Uterus (tissue), 4 donors: ENCODE results near the gene SLC39A1. TPM values are rescaled to one million over a fixed set of nuclear protein-coding genes. Genes with fewer than 3 reads are reported as not detected.
"Not testable (repeated sequence)": the region's sequence is repeated elsewhere in the genome, so short reads cannot be mapped to it uniquely, and the experiment has no call there.

Experiments
- DNase-seq, 2 donors: peaks; one replicate each; pipeline ENCODE4 v3.0.0-alpha.2; 2019 to 2020
- H3K27ac ChIP-seq, 2 donors: fragments of 200-600 bp; sonication (generic); 1 replicate in 1 of 2; 2 replicates in 1 of 2; pipeline ENCODE4 v1.5.1; 2016 to 2018
- H3K27me3 ChIP-seq, 2 donors: fragments of 200-600 bp; sonication (generic); one replicate each; pipeline ENCODE4 v1.5.1; 2018 to 2019; ENCODE audit warnings: control low read depth in 1 of 2
- H3K36me3 ChIP-seq, 2 donors: fragments of 200-600 bp; sonication (generic); one replicate each; pipeline ENCODE4 v1.5.1; 2019; ENCODE audit warnings: control low read depth in 1 of 2
- H3K4me1 ChIP-seq, 2 donors: fragments of 200-600 bp; sonication (generic); one replicate each; pipeline ENCODE4 v1.5.1; 2018 to 2019; ENCODE audit warnings: control low read depth in 1 of 2
- H3K4me3 ChIP-seq, 2 donors: fragments of 200-600 bp; sonication (generic); 1 replicate in 1 of 2; 2 replicates in 1 of 2; pipeline ENCODE4 v1.5.1; 2018 to 2019; ENCODE audit warnings: mild to moderate bottlenecking in 1 of 2
- H3K9me3 ChIP-seq, 2 donors: fragments of 200-600 bp; sonication (generic); one replicate each; pipeline ENCODE4 v1.5.1; 2019; ENCODE audit warnings: control low read depth in 1 of 2
- POLR2A ChIP-seq, 2 donors: fragments of 450-650 bp; IDR thresholded peaks; one replicate each; pipeline ENCODE4 v1.6.1; 2016; ENCODE audit warnings: antibody characterized with exemption in 2 of 2, mild to moderate bottlenecking in 1 of 2, moderate library complexity in 1 of 2
- intact Hi-C: fragments of 100-400 bp; cut with DNase I; formaldehyde crosslinking; loops from one replicate; pipeline ENCODE4 v1.15.1; 2023; ENCODE audit warnings: low total_unique reads
- microRNA-seq: library from miRNA; unstranded; fragments of <30 nt; microRNA quantifications from one replicate; pipeline ENCODE4, GENCODE V29; 2016; ENCODE audit warnings: borderline microRNAs expressed, borderline replicate concordance
- small RNA-seq: library from RNA; depleted of rRNA; stranded (forward); fragments of <200 nt; gene quantifications from one replicate; pipeline ENCODE3, GENCODE V24; 2016
- total RNA-seq, 4 donors: library from RNA; depleted of rRNA in 3 of 4; stranded (reverse); fragments of >200 nt in 3 of 4; gene quantifications; one replicate each; pipeline versions ENCODE4 v1.1.0 to v1.2.4, GENCODE V29; 2014 to 2023
- TF ChIP-seq, protein P1 (sequence below), 4 experiments: fragments of 200-600 bp in 2 of 4; fragments of 450-650 bp in 2 of 4; sonication (generic) in 2 of 4; IDR thresholded peaks; one replicate each; pipeline ENCODE4 v1.5.1; 2016 to 2019; ENCODE audit warnings: antibody characterized with exemption in 4 of 4, mild to moderate bottlenecking in 2 of 4, moderate library complexity in 1 of 4
- donor health status: DM: yes; HTN: yes; CAD: no.

The SLC39A1 gene
- total RNA-seq, 4 donors from 2014 or later = 66.3 to 96.2 (median 83.6) TPM

DNA sequence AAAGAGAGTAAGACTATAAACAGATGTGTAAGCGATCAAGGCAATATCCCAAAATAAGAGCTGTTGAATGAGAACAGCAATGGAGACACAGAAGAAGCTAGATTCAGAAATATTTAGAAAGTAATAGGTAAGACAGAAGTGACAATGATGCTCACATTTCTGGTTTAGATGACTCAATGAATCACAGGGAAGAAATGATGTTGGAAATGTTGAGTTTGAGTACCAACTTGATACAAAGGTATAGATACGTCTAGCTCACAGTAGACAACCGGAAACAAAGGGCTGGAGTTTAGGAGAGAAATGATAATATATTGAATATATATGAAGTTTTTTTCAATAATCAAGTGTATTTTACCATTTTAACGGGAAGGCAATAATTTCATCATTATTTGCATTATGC is 47.0 kb downstream of the SLC39A1 start:
- no peaks in the 10 kb centered on the region for H3K9me3 ChIP-seq
- no peak overlapping the region for H3K27ac ChIP-seq
- no peak overlapping the region for H3K4me3 ChIP-seq
- TF ChIP-seq, protein P1, sequence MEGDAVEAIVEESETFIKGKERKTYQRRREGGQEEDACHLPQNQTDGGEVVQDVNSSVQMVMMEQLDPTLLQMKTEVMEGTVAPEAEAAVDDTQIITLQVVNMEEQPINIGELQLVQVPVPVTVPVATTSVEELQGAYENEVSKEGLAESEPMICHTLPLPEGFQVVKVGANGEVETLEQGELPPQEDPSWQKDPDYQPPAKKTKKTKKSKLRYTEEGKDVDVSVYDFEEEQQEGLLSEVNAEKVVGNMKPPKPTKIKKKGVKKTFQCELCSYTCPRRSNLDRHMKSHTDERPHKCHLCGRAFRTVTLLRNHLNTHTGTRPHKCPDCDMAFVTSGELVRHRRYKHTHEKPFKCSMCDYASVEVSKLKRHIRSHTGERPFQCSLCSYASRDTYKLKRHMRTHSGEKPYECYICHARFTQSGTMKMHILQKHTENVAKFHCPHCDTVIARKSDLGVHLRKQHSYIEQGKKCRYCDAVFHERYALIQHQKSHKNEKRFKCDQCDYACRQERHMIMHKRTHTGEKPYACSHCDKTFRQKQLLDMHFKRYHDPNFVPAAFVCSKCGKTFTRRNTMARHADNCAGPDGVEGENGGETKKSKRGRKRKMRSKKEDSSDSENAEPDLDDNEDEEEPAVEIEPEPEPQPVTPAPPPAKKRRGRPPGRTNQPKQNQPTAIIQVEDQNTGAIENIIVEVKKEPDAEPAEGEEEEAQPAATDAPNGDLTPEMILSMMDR (IDR thresholded peaks at IDR 0.05) = no peak
- no peak for TF ChIP-seq POLR2A (IDR thresholded peaks at IDR 0.05)
- intact Hi-C loops = no loop called here
- no peaks in the 10 kb centered on the region for H3K36me3 ChIP-seq
- H3K27me3 ChIP-seq = no peaks in the 10 kb centered on the region
- H3K4me1 ChIP-seq = peaks cover 4 to 13% of the 10 kb centered on the region in 2 donors
- no peak for DNase-seq

DNA sequence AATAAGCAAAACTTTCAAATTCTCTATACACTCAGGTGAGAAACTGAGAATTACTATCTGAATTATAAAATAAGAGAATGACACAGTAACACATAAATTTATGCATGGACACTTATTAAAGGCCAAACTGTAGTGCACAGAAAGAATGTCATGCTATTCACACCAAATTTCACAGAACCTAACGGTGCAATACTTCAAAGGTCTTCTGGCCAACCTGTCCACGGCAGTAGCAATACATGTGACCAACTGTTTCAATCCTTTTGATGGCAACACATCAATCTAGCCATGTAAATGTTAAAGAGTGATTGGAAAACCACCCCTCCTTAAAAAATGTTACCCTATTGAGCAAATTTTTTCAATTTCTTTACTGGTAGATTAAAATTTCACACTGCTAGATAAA is 51.0 kb downstream of the SLC39A1 start:
- DNase-seq = no peak
- TF ChIP-seq, protein P1 (IDR thresholded peaks at IDR 0.05) = no peak
- no peak for TF ChIP-seq POLR2A (IDR thresholded peaks at IDR 0.05)
- Histone ChIP-seq H3K36me3 (no peaks in the 10 kb centered on the region), H3K27ac (no peak overlapping the region), H3K4me3 (no peak overlapping the region), H3K9me3 (no peaks in the 10 kb centered on the region), H3K27me3 (no peaks in the 10 kb centered on the region), H3K4me1 (no peaks in the 10 kb centered on the region)
- intact Hi-C loops = no loop called here

- DNase-seq, intact Hi-C loops, H3K4me3 ChIP-seq, H3K9me3 ChIP-seq, H3K4me1 ChIP-seq, H3K27ac ChIP-seq, H3K27me3 ChIP-seq, H3K36me3 ChIP-seq: not testable (repeated sequence)
Measured at GRCh38 chr1:153910560-153910959, 52.8 kb downstream of the SLC39A1 start.

Small RNA genes within 50 kb of the gene (microRNA-seq; reads per million reads assigned to microRNA genes)
- gene MIR6737 = not detected

Small RNA genes within 50 kb of the gene (small RNA-seq; reads per million reads assigned to genes)
- gene MIR6737 = not detected

Other genes starting within 250 kb of the SLC39A1 start
- 10 to 100 TPM; 35.9 to 70.1 (median 61.3) TPM for gene INTS3, start 235.5 kb downstream of the SLC39A1 start, total RNA-seq
- 100 to 1,000 TPM in 1 of 4 donors, 10 to 100 TPM in 3; 12.9 to 364 (median 36.7) TPM for gene SLC27A3, start 188.1 kb downstream of the SLC39A1 start, total RNA-seq
- gene GATAD2B, start 40.6 kb downstream of the SLC39A1 start, total RNA-seq = 10 to 100 TPM in 3 of 4 donors, 1 to 10 TPM in 1; 7.1 to 79.0 (median 26.6) TPM
- 10 to 100 TPM in 3 of 4 donors, 1 to 10 TPM in 1; 5.6 to 94.9 (median 30.1) TPM for gene DENND4B, start 16.8 kb downstream of the SLC39A1 start, total RNA-seq
- 10 to 100 TPM in 2 of 4 donors, 1 to 10 TPM in 2; 5.9 to 57.2 (median 15.5) TPM for gene CRTC2, start 4.9 kb downstream of the SLC39A1 start, total RNA-seq
- gene CREB3L4, start 4.4 kb upstream of the SLC39A1 start, total RNA-seq = 10 to 100 TPM in 3 of 4 donors, 1 to 10 TPM in 1; 1.8 to 16.1 (median 13.0) TPM
- 100 to 1,000 TPM in 3 of 4 donors, 10 to 100 TPM in 1; 91.1 to 253 (median 175) TPM for gene JTB, start 14.1 kb upstream of the SLC39A1 start, total RNA-seq
- 100 to 1,000 TPM in 1 of 4 donors, 10 to 100 TPM in 3; 16.9 to 120 (median 33.2) TPM for gene RAB13, start 22.8 kb upstream of the SLC39A1 start, total RNA-seq
- 1,000 to 10,000 TPM in 3 of 4 donors, 100 to 1,000 TPM in 1; 826 to 6,388 (median 2,664) TPM for gene RPS27, start 27.2 kb upstream of the SLC39A1 start, total RNA-seq
- gene NUP210L, start 191.5 kb upstream of the SLC39A1 start, total RNA-seq = under 1 TPM in 2 of 4 donors, not detected in 2; 0.09 to 0.21 TPM
- gene TPM3, start 228.6 kb upstream of the SLC39A1 start, total RNA-seq = 100 to 1,000 TPM; 130 to 263 (median 199) TPM
- gene CFAP141, start 242.8 kb upstream of the SLC39A1 start, total RNA-seq = not detected